ENCODE results near the gene LRMDA.

- TF ChIP-seq, protein P1, sequence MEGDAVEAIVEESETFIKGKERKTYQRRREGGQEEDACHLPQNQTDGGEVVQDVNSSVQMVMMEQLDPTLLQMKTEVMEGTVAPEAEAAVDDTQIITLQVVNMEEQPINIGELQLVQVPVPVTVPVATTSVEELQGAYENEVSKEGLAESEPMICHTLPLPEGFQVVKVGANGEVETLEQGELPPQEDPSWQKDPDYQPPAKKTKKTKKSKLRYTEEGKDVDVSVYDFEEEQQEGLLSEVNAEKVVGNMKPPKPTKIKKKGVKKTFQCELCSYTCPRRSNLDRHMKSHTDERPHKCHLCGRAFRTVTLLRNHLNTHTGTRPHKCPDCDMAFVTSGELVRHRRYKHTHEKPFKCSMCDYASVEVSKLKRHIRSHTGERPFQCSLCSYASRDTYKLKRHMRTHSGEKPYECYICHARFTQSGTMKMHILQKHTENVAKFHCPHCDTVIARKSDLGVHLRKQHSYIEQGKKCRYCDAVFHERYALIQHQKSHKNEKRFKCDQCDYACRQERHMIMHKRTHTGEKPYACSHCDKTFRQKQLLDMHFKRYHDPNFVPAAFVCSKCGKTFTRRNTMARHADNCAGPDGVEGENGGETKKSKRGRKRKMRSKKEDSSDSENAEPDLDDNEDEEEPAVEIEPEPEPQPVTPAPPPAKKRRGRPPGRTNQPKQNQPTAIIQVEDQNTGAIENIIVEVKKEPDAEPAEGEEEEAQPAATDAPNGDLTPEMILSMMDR (IDR thresholded peaks at IDR 0.05), result no peak
- TF ChIP-seq POLR2A (IDR thresholded peaks at IDR 0.05) (no peak), POLR2AphosphoS5 (IDR thresholded peaks at IDR 0.05) (no peak)
Measured at GRCh38 chr10:76268530-76268929, 837.1 kb downstream of the LRMDA start.
